Measurements from ENCODE around the gene SSB.
"Not testable (repeated sequence)": the region's sequence is repeated elsewhere in the genome, so short reads cannot be mapped to it uniquely, and the experiment has no call there.

SSB gene

DNA sequence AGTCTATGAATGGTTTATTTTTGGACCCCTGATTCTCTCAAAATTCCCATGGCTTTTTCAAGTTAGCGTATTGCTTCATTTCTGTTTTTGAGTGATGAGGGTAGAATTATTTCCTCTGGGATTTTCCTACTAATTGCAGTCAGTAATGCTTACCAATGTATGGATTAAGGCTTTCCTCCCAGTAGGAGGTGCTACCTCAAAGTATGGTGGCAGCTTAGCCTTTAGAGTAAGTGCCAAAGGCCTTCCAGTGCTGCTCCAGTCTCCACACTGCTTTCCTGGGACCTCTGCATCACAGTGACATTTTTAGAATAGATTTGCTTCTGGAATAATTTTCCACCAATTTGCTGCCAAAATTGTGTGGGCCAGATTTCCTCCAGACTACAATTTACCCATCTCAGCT, 16.2 kb upstream of the SSB start:
- no peak for DNase-seq (ENCODE audit: low spot score)

DNA sequence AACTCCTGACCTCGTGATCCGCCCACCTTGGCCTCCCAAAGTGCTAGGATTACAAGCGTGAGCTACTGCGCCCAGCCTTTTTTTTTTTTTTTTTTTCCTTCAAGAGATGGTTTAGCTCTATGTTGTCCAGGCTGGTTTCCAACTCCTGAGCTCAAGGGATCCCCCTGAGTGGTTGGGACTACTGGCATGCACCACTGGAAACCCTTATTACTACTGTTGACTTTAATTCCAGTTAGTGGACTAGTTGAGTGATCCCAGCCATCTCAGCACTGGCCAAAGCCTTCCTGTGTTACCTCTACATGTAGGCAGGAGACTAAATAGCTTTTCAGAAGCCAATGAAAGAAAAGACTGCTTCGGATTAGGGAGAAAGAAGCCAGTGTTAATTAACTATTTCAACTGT, 8.1 kb upstream of the SSB start:
- DNase-seq (ENCODE audit: low spot score) = no peak

DNA sequence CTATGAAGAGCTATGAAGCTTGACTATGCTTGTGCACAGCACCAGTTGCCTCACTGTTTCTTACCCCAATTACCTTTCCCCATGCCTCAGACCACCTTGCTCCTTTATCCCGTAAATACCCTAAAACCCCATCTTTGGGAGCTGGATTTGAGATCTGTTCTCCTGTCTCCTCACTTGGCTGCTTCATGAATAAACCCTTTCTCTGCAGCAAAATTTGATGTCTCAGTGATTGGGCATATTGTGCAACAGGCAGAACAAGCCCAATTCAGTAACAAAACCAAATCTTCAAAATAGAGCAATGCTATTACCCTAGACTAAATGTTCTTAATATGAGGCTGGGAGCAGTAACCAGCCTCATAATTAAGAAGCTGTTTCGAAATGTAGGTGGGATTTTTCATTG, 3.5 kb upstream of the SSB start:
- DNase-seq (ENCODE audit: low spot score) = no peak

DNA sequence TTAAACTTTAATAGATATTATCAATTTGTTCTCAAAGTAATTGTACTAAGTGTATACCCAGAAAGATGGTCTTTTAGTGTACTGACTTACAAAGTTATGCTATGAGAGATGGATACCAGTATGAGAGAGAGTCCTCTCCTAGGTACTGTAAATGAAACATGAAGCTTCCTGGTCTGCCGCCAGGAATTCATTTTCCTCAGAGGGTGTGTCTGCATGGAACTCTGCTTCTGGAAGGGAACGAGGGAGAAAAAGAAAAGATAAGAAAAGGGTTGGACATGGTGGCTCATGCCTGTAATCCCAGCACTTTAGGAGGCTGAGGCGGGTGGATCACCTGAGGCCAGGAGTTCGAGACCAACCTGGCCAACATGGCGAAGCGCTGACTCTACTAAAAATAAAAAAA, 2.2 kb upstream of the SSB start:
- no peak for DNase-seq (ENCODE audit: low spot score)

DNA sequence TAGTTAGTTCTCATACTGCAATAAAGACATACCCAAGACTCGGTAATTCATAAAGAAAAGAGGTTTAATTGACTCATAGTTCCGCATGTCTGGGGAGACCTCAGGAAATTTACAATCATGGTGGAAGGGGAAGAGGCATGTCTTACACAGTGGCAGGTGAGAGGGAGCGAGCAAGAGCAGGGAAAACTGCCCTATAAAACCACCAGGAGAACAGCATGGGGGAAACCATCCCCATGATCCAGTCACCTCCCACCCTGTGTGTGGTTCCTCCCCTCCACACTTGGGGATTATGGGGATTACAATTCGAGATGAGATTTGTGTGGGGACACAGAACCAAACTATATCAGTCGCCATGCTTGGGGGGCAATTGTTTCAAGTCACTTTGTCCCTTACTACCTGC, 1.1 kb upstream of the SSB start:
- no peak for DNase-seq (ENCODE audit: low spot score)

DNA sequence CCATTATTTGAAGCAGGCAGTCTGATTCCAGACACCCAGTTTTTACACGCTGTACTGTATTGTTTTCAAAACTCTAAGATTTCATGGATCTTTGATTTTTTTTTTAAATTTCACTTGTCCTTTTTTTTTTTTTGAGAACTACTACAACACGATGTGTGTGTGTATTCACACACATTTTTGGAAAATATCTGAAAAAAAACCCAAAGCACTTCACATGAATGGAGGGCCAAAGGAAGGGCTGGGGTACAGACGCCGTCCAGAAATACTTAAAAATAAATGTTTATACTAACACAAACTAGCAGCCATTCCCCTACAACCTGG, 314 bp upstream of the SSB start:
- no peak for DNase-seq (ENCODE audit: low spot score)

DNA sequence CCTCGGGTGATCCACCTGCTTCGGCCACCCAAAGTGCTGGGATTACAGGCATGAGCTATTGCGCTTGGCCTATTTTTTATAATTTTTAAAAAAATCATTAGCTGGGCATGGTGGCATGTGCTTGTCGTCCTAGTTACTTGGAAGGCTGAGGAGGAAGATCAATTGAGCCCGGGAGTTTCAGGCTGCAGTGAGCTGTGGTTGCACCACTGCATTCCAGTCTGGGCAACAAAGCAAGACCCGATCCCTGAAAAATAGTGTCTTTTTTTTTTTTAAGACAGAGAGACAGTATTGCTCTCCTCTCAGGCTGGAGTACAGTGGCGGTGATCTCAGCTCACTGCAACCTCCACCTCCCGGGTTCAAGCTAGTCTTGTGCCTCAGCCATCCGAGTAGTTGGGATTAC, 4.8 kb downstream of the SSB start:
- DNase-seq (ENCODE audit: low spot score) = no peak

DNA sequence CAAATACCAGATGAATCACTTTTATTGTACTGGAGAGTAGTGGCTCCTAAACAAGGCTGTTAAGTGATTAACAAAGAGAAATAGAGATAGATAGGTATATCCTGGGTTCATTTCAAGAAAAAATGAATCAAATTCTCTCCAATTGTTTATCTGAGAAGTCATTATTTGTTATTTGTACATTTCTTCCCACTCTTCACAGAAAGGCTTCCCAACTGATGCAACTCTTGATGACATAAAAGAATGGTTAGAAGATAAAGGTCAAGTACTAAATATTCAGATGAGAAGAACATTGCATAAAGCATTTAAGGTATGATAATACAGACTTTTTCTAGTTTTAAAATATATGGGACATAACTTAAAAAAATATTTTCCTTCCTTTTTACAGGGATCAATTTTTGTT, 7.9 kb downstream of the SSB start:
- DNase-seq (ENCODE audit: low spot score) = no peak

DNA sequence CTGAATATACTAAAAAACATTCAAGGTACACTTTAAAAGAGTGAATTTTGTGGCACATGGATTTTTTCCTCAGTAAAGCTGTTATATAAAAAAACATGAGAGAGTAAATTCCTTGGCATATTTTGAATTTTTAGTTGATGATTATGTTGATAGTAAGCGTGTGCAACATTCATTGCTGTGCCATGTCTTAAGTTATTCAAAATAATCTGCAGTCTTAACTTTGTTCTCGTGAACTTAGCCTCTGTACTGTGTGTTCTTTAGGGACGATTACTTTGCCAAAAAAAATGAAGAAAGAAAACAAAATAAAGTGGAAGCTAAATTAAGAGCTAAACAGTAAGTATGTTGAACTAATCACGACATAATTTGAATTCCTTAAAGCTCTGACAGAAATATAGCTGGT, 9.6 kb downstream of the SSB start:
- DNase-seq (ENCODE audit: low spot score) = no peak

DNA sequence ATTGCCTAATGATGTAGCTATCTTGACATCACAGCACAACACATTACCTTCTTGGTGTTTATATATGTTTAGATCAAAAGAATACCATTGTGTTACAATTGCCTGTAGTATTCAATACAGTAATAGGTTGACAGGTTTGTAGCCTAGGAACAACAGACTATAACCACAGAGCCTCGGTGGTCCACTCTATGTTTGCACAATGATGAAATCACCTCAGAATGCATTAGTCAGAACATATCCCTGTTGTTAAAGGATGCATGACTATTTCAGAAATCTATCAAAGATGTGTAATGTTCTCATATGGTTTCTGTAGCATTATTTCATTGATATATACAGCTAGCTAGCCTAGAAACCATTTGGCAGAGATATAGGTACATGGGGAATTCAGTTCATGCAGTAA, 17.2 kb downstream of the SSB start:
- DNase-seq (ENCODE audit: low spot score) = peak; percentile 34

DNA sequence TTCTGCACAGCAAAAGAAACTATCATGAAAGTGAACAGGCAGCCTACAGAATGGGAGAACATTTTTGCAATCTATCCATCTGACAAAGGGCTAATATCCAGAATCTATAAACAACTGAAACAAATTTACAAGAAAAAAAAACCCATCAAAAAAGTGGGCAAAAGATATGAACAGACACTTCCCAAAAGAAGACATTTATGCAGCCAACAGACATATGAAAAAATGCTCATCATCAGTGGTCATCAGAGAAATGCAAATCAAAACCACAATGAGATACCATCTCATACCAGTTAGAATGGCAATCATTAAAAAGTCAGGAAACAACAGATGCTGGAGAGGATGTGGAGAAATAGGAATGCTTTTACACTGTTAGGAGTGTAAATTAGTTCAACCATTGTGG, 18.3 kb downstream of the SSB start:
- not testable (repeated sequence) for DNase-seq (ENCODE audit: low spot score)

DNA sequence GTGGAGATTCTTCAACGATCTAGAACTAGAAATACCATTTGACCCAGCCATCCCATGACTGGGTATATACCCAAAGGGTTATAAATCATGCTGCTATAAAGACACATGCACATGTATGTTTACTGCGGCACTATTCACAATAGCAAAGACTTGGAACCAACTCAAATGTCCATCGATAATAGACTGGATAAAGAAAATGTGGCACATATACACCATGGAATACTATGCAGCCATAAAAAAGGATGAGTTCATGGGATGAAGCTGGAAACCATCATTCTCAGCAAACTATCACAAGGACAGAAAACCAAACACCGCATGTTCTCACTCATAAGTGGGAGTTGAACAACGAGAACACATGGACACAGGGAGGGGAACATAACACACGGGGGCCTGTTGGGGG, 18.7 kb downstream of the SSB start:
- DNase-seq (ENCODE audit: low spot score) = not testable (repeated sequence)

DNA sequence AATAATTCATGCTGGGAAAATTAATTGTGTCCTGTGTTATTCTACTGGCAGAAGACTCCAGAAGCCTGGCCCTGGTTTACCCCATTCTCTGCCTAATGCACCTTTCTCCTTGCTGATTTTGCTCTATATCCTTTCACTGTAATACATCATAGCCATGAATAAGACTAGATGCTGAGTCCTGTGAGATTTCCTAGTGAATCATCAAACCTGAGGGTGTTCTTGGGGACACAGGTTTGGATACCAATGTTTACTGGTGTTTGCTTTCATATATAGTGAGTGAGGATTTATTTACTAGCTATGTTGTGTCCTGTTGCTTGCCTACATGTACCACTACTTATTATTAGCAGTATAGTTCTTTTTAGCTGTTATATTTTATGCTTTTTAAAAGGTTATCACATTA, 19.6 kb downstream of the SSB start:
- no peak for DNase-seq (ENCODE audit: low spot score)

DNA sequence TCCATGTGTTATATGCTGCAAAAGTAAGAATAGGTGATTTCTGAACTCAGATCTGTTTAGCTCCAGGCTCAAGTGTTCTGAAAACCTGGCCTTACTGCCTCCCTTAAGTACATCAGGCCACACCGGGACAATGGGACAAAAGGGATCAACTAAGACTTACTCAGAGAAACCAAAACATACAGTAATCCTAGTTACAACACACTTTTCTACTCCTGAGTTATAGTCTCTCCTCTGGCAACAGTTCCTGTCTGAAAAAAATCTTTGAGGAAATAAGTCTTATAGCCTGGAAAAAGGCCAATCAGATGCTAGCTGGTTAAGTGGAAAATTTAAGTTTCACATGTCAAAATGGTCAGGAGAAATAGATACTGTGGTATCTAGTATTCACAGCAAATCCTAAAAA, 20.4 kb downstream of the SSB start:
- DNase-seq (ENCODE audit: low spot score) = no peak

DNA sequence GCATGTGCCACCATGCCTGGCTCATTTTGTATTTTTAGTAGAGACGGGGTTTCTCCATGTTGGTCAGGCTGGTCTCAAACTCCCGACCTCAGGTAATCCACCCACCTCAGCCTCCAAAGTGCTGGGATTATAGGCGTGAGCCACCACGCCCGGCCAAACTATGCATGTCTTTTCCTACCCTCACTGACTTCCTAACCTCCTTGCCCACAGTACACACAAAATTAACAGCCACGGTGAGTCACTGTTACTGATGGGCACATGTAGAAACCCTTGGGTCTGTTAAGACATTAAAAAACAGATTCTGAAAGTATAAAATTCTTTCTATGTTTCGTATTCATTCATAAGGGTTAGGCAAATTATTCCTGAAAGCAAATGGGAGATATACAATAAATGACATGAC, 21.4 kb downstream of the SSB start:
- not testable (repeated sequence) for DNase-seq (ENCODE audit: low spot score)

DNA sequence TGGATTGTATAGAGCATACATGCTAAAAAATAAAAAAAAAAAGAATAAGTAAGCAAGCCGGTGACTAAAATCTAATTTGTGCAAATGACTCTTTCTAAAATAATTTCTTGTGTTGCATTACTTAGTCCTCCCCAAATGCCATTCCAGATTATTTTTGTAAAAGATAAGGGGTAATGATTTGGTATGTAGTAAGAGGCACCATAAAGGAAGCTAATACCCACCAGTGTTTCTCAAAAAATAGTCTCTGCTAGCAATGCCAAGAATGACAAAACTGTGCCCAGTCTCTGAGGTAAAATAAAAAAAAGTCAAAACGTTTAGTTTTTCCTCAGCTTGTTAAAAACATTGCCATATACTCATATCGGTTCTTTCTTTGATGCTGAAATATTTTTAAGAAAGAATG, 23.4 kb downstream of the SSB start:
- DNase-seq (ENCODE audit: low spot score) = no peak

DNA sequence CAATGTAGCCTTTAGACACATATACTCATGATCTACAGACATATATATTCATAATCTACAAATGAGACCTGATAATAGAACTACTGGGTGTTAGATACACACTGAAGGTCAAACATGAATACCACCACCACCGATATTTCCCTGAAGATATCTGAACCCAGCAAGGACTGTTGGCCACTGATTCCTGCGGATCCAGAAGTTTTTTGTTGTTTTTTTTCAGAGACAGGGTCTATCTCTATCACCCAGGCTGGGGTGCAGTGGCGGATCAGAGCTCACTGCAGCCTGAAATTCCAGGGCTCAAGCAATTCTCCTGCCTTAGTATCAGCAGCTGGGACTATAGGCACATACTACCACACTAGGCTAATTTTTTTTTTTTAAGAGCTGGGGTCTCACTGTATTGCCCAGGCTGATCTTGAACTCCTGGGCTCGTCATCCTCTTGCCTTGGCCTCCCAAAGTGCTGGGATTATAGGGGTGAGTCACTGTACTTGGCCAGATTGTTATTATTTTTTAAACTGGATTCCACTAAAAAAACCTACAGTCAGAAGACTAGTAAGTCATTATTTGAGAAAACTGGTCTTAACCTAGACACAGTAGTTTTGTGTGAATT, 24.2 kb downstream of the SSB start:
- no peak for DNase-seq (ENCODE audit: low spot score)

DNA sequence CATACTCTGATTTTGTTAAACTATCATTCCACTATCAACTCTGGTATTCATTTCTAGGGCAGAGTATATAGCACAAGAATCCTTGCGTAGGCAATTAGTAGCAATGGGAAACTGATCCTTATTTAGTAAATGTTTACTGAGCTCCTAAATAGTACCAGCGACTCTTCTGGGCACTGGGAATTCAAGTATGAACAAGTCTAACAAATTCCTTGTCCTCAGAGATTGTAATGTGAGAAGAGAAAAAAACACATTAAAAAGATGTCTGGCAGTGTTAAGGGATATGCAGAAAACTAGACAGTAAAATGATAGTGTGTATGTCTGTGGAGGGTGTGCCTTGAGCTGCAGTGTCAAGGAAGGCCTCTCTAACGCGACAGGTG, 25.3 kb downstream of the SSB start:
- DNase-seq (ENCODE audit: low spot score) = no peak

DNA sequence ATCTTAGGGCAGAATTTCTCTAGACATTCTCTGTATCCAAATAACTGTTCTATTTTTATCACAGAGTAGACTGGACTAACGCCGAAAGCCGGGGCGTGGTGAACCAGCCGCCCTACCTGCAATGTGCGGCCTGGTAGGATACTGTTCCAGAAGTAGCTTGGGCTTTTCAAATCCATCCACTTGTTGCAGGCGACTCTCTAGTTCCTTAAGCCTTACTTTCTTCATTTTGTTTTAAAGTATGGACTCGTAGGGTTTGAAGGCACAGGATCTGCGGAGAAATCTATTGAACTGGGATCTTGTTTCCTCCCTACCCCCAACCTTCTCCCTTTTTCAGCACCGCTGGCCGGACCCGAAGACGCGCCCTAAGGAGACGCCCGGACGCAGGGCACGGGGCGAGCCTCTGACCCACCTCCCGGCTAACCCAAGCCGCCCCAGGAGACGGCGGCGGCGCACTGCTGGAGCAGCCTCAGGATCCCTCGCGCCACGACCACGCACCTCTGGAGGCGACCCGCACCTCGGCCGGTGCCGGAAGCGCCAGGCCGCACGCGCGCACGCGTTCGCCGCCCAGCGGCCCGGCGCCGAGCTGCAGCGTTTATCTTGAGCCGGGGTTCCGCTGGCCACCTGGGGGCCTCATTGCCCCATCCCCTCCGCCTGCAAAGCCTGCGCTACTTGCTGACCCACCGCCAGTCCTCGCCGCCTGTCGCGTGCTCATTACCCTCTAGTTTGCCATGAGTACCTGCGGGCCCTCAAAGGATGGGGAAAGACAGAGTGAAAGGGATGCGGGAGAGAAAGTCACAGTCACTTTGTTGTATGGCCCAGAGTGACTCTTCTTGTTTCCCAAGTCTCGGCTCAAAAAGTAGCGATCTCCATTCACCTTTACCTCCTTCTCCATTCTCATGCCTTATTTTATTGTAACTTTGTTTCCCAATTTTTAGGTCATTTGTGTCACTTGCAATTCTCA, 26.0 kb downstream of the SSB start, which contains the start of gene METTL5:
Gene METTL5, minus strand, starts transcription at position 533 of the 961 bp plus-strand sequence. Its CDS starts 308 bp downstream, at position 225.
- peak; percentile 82 for DNase-seq (ENCODE audit: low spot score)

DNA sequence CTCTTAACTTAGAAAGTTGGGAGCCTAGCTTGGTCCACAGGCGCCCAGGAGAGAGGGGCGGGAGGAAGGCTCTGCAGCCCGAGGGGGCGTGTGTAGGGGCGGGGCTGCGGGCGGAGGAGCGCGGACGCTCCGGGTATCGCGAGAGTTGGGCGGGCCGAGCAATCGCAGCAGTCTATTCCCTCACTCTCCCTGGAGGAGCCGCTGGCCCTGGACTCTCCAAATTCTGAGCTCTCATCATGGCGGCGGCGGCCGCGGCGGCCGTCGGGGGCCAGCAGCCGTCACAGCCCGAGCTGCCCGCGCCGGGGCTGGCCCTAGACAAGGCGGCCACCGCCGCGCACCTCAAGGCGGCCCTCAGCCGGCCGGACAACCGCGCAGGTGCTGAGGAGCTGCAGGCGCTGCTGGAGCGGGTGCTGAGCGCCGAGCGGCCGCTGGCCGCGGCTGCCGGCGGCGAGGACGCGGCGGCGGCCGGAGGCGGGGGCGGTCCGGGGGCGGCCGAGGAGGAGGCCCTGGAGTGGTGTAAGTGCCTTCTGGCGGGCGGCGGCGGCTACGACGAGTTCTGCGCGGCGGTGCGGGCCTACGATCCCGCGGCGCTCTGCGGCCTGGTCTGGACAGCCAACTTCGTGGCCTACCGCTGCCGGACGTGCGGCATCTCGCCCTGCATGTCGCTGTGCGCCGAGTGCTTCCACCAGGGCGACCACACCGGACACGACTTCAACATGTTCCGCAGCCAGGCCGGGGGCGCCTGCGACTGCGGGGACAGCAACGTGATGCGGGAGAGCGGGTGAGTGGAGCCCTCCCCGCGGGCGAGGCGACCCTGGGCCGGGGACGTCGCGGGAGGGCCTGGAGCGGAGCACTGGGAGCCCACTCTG, 28.8 kb downstream of the SSB start, which contains the start of gene UBR3:
Gene UBR3, plus strand, starts transcription at position 183 of the 869 bp plus-strand sequence. Its CDS starts 54 bp downstream, at position 237.
- DNase-seq (ENCODE audit: low spot score) = peak; percentile 99

DNA sequence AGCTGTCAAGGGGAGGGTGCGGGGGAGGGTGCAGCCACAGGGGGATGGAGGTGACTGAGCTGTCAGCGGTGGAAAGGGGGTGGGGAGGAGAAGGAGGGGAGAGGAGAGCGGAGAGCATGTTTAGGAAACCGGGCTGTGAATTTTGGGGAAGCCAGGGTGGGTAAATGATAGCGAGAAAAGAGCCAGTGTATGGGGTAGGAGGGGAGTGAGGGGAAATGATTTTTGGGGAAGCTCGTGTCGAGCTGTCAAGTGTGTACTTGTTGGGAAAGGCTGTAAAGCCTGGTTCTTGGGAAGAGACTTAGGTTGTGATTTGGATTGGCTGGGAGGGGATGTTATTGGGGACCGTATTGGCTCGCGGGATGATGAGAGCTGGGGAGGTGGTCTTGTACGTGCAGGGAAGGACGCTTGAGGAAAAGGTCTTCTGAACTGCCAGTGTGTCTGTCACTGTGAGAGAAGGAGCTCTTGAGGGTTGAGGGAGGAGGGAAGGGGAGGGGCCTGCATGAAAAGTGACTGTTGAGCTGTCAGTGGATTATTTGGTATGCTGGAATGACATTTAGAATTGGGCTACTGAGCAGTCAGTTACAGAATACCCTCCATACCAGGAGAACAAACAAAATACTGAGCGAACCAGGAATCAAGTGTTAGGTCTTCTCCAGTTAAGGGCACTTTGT, 29.6 kb downstream of the SSB start:
- peak; percentile 53 for DNase-seq (ENCODE audit: low spot score)

DNA sequence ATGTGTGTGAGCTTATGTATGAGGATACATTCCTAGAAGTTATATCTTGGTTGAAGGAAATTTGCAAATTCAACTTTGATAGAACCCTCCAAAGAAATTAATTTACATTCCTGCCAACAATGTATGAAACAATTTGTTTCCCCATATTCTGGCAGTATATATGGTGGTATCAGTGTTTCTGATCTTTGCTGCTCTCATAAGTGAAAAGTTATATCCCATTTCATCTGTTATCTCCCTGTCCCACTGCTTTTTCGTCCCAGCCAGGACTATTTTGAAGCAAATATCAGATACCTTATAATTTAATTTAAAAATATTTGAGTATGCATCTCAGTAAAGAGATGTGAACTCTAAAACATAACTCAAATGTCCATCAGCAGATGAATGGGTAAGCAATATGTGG, 35.7 kb downstream of the SSB start:
- no peak for DNase-seq (ENCODE audit: low spot score)

All from AG08395 (cell line).